GM12878 (cell line): Measurements from ENCODE around the gene H2AZ2.

ENCODE experiments used
- CREB1 ChIP-seq: IDR thresholded peaks from 2 replicates; pipeline ENCODE4 v1.6.1; 2012; ENCODE audit warnings: low read depth, mild to moderate bottlenecking, inconsistent platforms
- EP300 ChIP-seq, 2 experiments: fragments of 150-350 bp in 1 of 2; IDR thresholded peaks; 2 replicates each; pipeline ENCODE4 v1.6.1; 2011 to 2012; ENCODE audit warnings: low read depth in 2 of 2, low read length in 2 of 2, borderline replicate concordance in 1 of 2, improper control_type of control experiment in 1 of 2, inconsistent platforms in 1 of 2; ENCODE audit not compliant: control insufficient read depth in 1 of 2
- JUND ChIP-seq: IDR thresholded peaks from 2 replicates; pipeline ENCODE4 v1.6.1; 2012; ENCODE audit warnings: low read depth, mild to moderate bottlenecking, low read length, improper control_type of control experiment, moderate library complexity
- NFXL1 ChIP-seq: fragments of 450-650 bp; IDR thresholded peaks from 2 replicates; pipeline ENCODE4 v1.6.1; 2017; ENCODE audit warnings: antibody characterized with exemption, mild to moderate bottlenecking, borderline replicate concordance
- RAD21 ChIP-seq: IDR thresholded peaks from 2 replicates; pipeline ENCODE4 v1.6.1; 2011; ENCODE audit warnings: mild to moderate bottlenecking, low read depth, low read length, moderate library complexity; ENCODE audit not compliant: insufficient read depth
- REST ChIP-seq: IDR thresholded peaks from 2 replicates; pipeline ENCODE4 v1.6.1; 2012; ENCODE audit warnings: mild to moderate bottlenecking, low read depth, low read length
- USF2 ChIP-seq: IDR thresholded peaks from 2 replicates; pipeline ENCODE4 v1.6.1; 2011; ENCODE audit warnings: low read depth, low read length, improper control_type of control experiment, borderline replicate concordance
- ZNF384 ChIP-seq: IDR thresholded peaks from 2 replicates; pipeline ENCODE4 v1.6.1; 2012; ENCODE audit warnings: low read depth, mild to moderate bottlenecking, low read length, improper control_type of control experiment, borderline replicate concordance
- TF ChIP-seq, protein P1 (sequence below), 3 experiments: IDR thresholded peaks in 2 of 3; conservative IDR thresholded peaks in 1 of 3; 2 replicates each; pipeline ENCODE4 v1.5.1; 2011; ENCODE audit warnings: low read depth in 3 of 3, low read length in 3 of 3, mild to moderate bottlenecking in 3 of 3, control low read depth in 2 of 3, moderate library complexity in 2 of 3, inconsistent platforms in 1 of 3, mixed read lengths in 1 of 3; ENCODE audit not compliant: control insufficient read depth in 2 of 3, insufficient read depth in 1 of 3; ENCODE audit errors: extremely low read depth in 1 of 3

- TF ChIP-seq REST = no peak
- TF ChIP-seq EP300 (IDR thresholded peaks at IDR 0.05; ENCODE audit: borderline replicate concordance in 1 of 2, control insufficient read depth in 1 of 2, low read depth in 2 of 2, low read length in 2 of 2) = no peak
- TF ChIP-seq, protein P1, sequence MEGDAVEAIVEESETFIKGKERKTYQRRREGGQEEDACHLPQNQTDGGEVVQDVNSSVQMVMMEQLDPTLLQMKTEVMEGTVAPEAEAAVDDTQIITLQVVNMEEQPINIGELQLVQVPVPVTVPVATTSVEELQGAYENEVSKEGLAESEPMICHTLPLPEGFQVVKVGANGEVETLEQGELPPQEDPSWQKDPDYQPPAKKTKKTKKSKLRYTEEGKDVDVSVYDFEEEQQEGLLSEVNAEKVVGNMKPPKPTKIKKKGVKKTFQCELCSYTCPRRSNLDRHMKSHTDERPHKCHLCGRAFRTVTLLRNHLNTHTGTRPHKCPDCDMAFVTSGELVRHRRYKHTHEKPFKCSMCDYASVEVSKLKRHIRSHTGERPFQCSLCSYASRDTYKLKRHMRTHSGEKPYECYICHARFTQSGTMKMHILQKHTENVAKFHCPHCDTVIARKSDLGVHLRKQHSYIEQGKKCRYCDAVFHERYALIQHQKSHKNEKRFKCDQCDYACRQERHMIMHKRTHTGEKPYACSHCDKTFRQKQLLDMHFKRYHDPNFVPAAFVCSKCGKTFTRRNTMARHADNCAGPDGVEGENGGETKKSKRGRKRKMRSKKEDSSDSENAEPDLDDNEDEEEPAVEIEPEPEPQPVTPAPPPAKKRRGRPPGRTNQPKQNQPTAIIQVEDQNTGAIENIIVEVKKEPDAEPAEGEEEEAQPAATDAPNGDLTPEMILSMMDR (IDR thresholded peaks at IDR 0.05 in 2 of 3, conservative IDR thresholded peaks at IDR 0.05 in 1 of 3; ENCODE audit: control insufficient read depth in 2 of 3, extremely low read depth in 1 of 3, insufficient read depth in 1 of 3, low read depth in 3 of 3, low read length in 3 of 3) = no peak
- no peak for TF ChIP-seq USF2
- TF ChIP-seq NFXL1 = no peak
- TF ChIP-seq JUND = no peak
- TF ChIP-seq CREB1 = no peak
- no peak for TF ChIP-seq ZNF384
- no peak for TF ChIP-seq RAD21
Measured at GRCh38 chr7:44819292-44819691, 28.6 kb downstream of the H2AZ2 start.
